Mammary epithelial cell (primary cell): ENCODE measurements around the gene FAM186B.

ENCODE experiments used
- EZH2 ChIP-seq: IDR thresholded peaks from 2 replicates; pipeline ENCODE4 v1.6.1; 2012; ENCODE audit warnings: low read length, inconsistent platforms, borderline replicate concordance
- TF ChIP-seq, protein P1 (sequence below), 2 donors: IDR thresholded peaks in 1 of 2; conservative IDR thresholded peaks in 1 of 2; 2 replicates each; pipeline ENCODE4 v1.5.1; 2011 to 2012; ENCODE audit warnings: inconsistent platforms in 2 of 2, low read length in 2 of 2, mild to moderate bottlenecking in 2 of 2, control low read depth in 1 of 2, low read depth in 1 of 2; ENCODE audit not compliant: insufficient read depth in 1 of 2; ENCODE audit errors: extremely low read depth in 1 of 2

DNA sequence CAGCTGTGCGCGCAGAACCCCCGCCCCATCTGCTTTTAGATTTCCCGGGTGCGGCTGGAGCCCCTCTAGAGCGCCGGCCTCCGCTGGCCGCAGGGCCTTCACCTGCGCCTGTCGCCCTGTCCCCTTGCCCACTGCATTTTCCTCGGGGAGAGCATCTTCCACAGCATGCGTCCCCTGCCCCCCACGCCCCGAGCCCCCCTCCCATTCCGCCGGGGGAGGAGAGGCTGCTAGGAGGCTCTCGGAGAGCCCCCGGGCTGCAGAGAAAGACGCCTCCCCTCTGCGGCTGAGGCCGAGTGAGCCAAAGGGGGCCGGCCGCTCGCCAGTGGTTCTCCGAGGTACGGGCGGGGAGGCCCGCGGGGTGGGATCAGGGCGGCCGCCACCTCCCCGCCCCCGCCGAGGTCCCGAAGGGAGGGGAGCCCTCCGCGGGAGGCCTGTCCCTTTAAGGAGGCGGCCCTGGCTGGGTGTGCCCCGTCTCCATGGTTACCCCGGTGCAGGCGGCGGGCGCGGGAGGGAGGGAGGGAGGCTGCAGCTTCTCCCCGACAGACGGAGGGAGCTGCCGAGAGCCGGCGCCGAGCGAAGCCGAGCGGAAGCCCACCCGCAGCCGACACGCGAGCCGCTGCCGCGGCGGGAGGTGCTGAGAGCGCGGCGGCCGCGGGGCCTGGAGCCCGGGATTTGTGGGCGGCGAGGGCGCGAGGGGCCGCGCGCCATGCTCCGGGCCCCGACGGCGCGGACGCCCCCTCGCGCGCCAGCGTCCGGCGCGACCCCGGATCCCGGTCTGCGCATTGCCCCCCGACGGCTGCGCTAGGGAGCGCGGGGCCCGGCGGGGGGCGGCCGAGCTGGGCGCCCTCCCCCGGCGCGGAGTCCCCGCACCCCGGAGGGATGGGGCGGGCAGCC lies 66.7 kb downstream of the FAM186B start, which contains the start of gene KCNH3:
- TF ChIP-seq, protein P1, sequence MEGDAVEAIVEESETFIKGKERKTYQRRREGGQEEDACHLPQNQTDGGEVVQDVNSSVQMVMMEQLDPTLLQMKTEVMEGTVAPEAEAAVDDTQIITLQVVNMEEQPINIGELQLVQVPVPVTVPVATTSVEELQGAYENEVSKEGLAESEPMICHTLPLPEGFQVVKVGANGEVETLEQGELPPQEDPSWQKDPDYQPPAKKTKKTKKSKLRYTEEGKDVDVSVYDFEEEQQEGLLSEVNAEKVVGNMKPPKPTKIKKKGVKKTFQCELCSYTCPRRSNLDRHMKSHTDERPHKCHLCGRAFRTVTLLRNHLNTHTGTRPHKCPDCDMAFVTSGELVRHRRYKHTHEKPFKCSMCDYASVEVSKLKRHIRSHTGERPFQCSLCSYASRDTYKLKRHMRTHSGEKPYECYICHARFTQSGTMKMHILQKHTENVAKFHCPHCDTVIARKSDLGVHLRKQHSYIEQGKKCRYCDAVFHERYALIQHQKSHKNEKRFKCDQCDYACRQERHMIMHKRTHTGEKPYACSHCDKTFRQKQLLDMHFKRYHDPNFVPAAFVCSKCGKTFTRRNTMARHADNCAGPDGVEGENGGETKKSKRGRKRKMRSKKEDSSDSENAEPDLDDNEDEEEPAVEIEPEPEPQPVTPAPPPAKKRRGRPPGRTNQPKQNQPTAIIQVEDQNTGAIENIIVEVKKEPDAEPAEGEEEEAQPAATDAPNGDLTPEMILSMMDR (conservative IDR thresholded peaks at IDR 0.05 in 1 of 2, IDR thresholded peaks at IDR 0.05 in 1 of 2; ENCODE audit: extremely low read depth in 1 of 2, insufficient read depth in 1 of 2, low read depth in 1 of 2, low read length in 2 of 2) = no peak
- TF ChIP-seq EZH2 = no peak
